ENCODE data around the gene RLN1. TPM values are rescaled to one million over a fixed set of nuclear protein-coding genes. Genes with fewer than 3 reads are reported as not detected.
"Not testable (repeated sequence)": the region's sequence is repeated elsewhere in the genome, so short reads cannot be mapped to it uniquely, and the experiment has no call there.

The RLN1 gene
- total and polyA plus RNA-seq, 2 of the 4 experiments (the other 2 are of a cell fraction): not detected

DNA sequence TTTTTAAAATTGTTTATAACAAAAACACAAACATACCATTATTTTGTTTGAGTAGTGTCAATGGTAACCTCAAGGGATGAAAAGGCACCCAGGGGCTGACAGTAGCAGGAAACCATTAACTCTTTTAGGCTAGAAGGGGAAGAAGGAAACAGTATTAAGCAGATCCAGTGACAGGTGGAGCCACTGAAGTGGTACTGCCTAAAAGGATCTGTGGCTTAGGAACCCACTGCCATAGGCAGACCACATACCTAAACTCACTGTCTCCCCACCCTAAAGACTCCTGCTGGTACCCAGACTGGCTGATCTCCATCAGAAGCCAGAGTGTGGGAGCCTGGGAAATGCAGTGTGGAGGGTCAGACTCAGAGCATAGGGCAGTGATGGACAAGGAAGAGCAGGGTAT, 13.5 kb downstream of the RLN1 start:
- no peaks in the 10 kb centered on the region for H4K20me1 ChIP-seq (ENCODE audit: insufficient read depth, low read length)
- ChIA-PET CTCF (no interaction called here), POLR2A (ENCODE audit: unreplicated experiment) (no interaction called here)
- H2BK20ac ChIP-seq (ENCODE audit: low read depth, low read length): no peak overlapping the region
- DNase-seq (no peak), ATAC-seq (ENCODE audit: low read depth) (no peak)
- no peak overlapping the region for H2BK5ac ChIP-seq (ENCODE audit: low read depth, low read length, poor library complexity, severe bottlenecking)
- H3K36me3 ChIP-seq (ENCODE audit: control insufficient read depth, insufficient read depth, low read length): no peaks in the 10 kb centered on the region
- H2AK5ac ChIP-seq (ENCODE audit: low read depth, low read length): no peak overlapping the region
- no peak overlapping the region for H2BK15ac ChIP-seq (ENCODE audit: low read depth, low read length)
- in situ Hi-C loops (cut with MboI; ENCODE audit: low sequenced_read_pairs) (no loop called here), intact Hi-C loops (cut with micrococcal nuclease) (no loop called here), dilution Hi-C loops (cut with HindIII; ENCODE audit: low sequenced_read_pairs, unreplicated experiment) (no loop called here)
- H2AK9ac ChIP-seq (replicated peaks; ENCODE audit: low read depth, low read length, poor library complexity): no peak overlapping the region
- no peak overlapping the region for H2AFZ ChIP-seq (replicated peaks; ENCODE audit: low read length, poor library complexity)
- no peak overlapping the region for H4K5ac ChIP-seq (ENCODE audit: low read depth, low read length)
- no peak overlapping the region for H4K91ac ChIP-seq (ENCODE audit: insufficient read depth, low read depth, low read length)
- no peak overlapping the region for H3K14ac ChIP-seq (replicated peaks; ENCODE audit: low read depth, low read length)
- H3K27me3 ChIP-seq (ENCODE audit: control insufficient read depth, insufficient read depth, low read length): no peaks in the 10 kb centered on the region; the same call in 1 of the 2 replicates
- TF ChIP-seq MAFK (IDR thresholded peaks at IDR 0.05; ENCODE audit: low read depth, low read length) (no peak), RFX5 (IDR thresholded peaks at IDR 0.05; ENCODE audit: low read depth, low read length) (no peak)
- no peak overlapping the region for H3K9ac ChIP-seq (ENCODE audit: low read depth, low read length)
- no peak overlapping the region for H3K4ac ChIP-seq (ENCODE audit: low read depth, low read length)
- H3K23ac ChIP-seq (ENCODE audit: low read depth, low read length): no peak overlapping the region
- H3K27ac ChIP-seq (ENCODE audit: insufficient read depth, low read length): no peak overlapping the region
- no peak overlapping the region for H2BK120ac ChIP-seq (ENCODE audit: low read depth, low read length)
- H3K4me1 ChIP-seq (ENCODE audit: control insufficient read depth, insufficient read depth, low read length): no peaks in the 10 kb centered on the region
- H3K18ac ChIP-seq (ENCODE audit: low read depth, low read length): no peak overlapping the region
- H3K9me1 ChIP-seq (ENCODE audit: insufficient read depth, low read length): no peaks in the 10 kb centered on the region
- no TSS peak for BruUV-seq (replicated peaks)
- no peaks in the 10 kb centered on the region for H3K79me1 ChIP-seq (ENCODE audit: low read depth in 1 of 2, low read length in 2 of 2)
- H4K8ac ChIP-seq (ENCODE audit: low read depth in 2 of 2, low read length in 2 of 2): no peak overlapping the region
- H3K4me3 ChIP-seq (ENCODE audit: insufficient read depth, low read depth, low read length): no peak overlapping the region
- no peak overlapping the region for H3K56ac ChIP-seq (ENCODE audit: extremely low read depth, insufficient read depth, low read length)
- no peak overlapping the region for H3K4me2 ChIP-seq (ENCODE audit: low read depth, low read length)
- no peaks in the 10 kb centered on the region for H3K9me3 ChIP-seq (ENCODE audit: control insufficient read depth, insufficient read depth, low read length)

DNA sequence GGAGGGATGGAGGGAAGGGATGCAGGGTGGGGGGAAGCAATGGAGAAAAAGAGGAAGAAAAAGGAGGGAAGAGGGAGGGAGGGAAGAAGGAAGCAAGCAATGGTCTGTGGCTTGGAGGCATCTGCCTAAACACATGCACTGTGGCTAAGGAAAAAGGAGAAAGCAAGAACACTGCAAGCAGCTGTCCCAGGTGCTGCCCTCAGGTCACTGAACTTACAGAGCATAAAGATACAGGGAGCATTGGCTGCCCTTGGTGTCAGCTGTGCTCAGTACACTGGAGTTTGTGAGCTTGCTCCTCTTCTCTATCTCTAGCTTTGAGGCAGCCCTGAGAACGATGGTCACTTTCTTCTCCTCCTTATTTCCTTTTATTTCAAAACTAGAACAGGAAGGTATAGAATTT, 18.1 kb downstream of the RLN1 start:
- dilution Hi-C loops (cut with HindIII; ENCODE audit: low sequenced_read_pairs, unreplicated experiment); H2AFZ ChIP-seq (replicated peaks; ENCODE audit: low read length, poor library complexity); H3K27me3 ChIP-seq (ENCODE audit: control insufficient read depth, insufficient read depth, low read length); intact Hi-C loops (cut with micrococcal nuclease); H3K23ac ChIP-seq (ENCODE audit: low read depth, low read length); H3K4me1 ChIP-seq (ENCODE audit: control insufficient read depth, insufficient read depth, low read length); H2BK120ac ChIP-seq (ENCODE audit: low read depth, low read length); in situ Hi-C loops (cut with MboI; ENCODE audit: low sequenced_read_pairs); H4K20me1 ChIP-seq (ENCODE audit: insufficient read depth, low read length); H3K36me3 ChIP-seq (ENCODE audit: control insufficient read depth, insufficient read depth, low read length); H3K4me3 ChIP-seq (ENCODE audit: insufficient read depth, low read depth, low read length); H3K4me2 ChIP-seq (ENCODE audit: low read depth, low read length); H3K9me3 ChIP-seq (ENCODE audit: control insufficient read depth, insufficient read depth, low read length); DNase-seq; H4K91ac ChIP-seq (ENCODE audit: insufficient read depth, low read depth, low read length); H4K8ac ChIP-seq (ENCODE audit: low read depth in 2 of 2, low read length in 2 of 2); H3K18ac ChIP-seq (ENCODE audit: low read depth, low read length); H3K56ac ChIP-seq (ENCODE audit: extremely low read depth, insufficient read depth, low read length); H2BK5ac ChIP-seq (ENCODE audit: low read depth, low read length, poor library complexity, severe bottlenecking); H4K5ac ChIP-seq (ENCODE audit: low read depth, low read length); H2BK20ac ChIP-seq (ENCODE audit: low read depth, low read length); ATAC-seq (ENCODE audit: low read depth); H3K79me1 ChIP-seq (ENCODE audit: low read depth in 1 of 2, low read length in 2 of 2); POLR2A ChIA-PET (ENCODE audit: unreplicated experiment); H3K9ac ChIP-seq (ENCODE audit: low read depth, low read length); H3K4ac ChIP-seq (ENCODE audit: low read depth, low read length); H2BK15ac ChIP-seq (ENCODE audit: low read depth, low read length); H3K14ac ChIP-seq (replicated peaks; ENCODE audit: low read depth, low read length); H2AK9ac ChIP-seq (replicated peaks; ENCODE audit: low read depth, low read length, poor library complexity); BruUV-seq (replicated peaks); H3K9me1 ChIP-seq (ENCODE audit: insufficient read depth, low read length); H3K27ac ChIP-seq (ENCODE audit: insufficient read depth, low read length); H2AK5ac ChIP-seq (ENCODE audit: low read depth, low read length): not testable (repeated sequence)
- CTCF ChIA-PET: interaction anchor here (1.1 to 1.5 kb wide), 3 partner anchors 30 to 279 kb away, joined by 3 to 4 read pairs (median 3); no protein-coding TSS in a partner anchor
- WGBS, 2 experiments (ENCODE audit: extremely low coverage in 2 of 2, insufficient read length in 1 of 2): no CpG with 5 or more reads among the region's 1 CpG

Measured in IMR-90 (cell line).